Endothelial cell of umbilical vein (primary cell): ENCODE data around the gene ATP10A. TPM values are rescaled to one million over a fixed set of nuclear protein-coding genes. Genes with fewer than 3 reads are reported as not detected.

Source experiments
- BruUV-seq: library from RNA; stranded (reverse); fragments of 400-500 nt; replicated peaks from 2 replicates; lab custom pipeline; 2021; lab: Mats Ljungman, UMichigan
- CTCF ChIA-PET: fragments of 300-600, 350-600 bp; sonication (Branson Sonifier 250); formaldehyde crosslinking; loops from one replicate; lab custom pipeline; 2021; ENCODE audit warnings: antibody characterized with exemption, inconsistent platforms; lab: Charles Lee
- POLR2A ChIA-PET: fragments of 300-600, 350-600 bp; sonication (Branson Sonifier 250); formaldehyde crosslinking; loops from one replicate; lab custom pipeline; 2021; ENCODE audit warnings: antibody characterized with exemption, inconsistent platforms; lab: Charles Lee
- DNase-seq: peaks from one replicate; pipeline ENCODE4 v3.0.0-alpha.2; 2011; ENCODE audit warnings: low read depth, low spot score
- FAIRE-seq: peaks from 2 replicates; lab custom pipeline; 2011; peaks lifted over from hg19 to GRCh38; lab: Jason Lieb, UNC
- H2AFZ ChIP-seq: 2 replicates; pipeline ENCODE4 v1.6.0; 2012; ENCODE audit warnings: low read depth, low read length, control low read depth, inconsistent platforms
- H3K27ac ChIP-seq: 2 replicates; pipeline ENCODE4 v1.5.1; 2011; ENCODE audit warnings: low read depth, mild to moderate bottlenecking, control low read depth, low read length, moderate library complexity; ENCODE audit not compliant: insufficient read depth
- H3K27me3 ChIP-seq, 2 experiments: 2 replicates each; pipeline versions ENCODE4 v1.6.0 to v1.6.1; 2011; ENCODE audit warnings: low read length in 2 of 2, mixed read lengths in 1 of 2; ENCODE audit not compliant: control insufficient read depth in 2 of 2, insufficient read depth in 2 of 2
- H3K36me3 ChIP-seq, 2 experiments: 2 replicates in 1 of 2; 3 replicates in 1 of 2; pipeline ENCODE4 v1.5.1; 2011; ENCODE audit warnings: low read length in 2 of 2, mild to moderate bottlenecking in 1 of 2, moderate library complexity in 1 of 2; ENCODE audit not compliant: control insufficient read depth in 2 of 2, insufficient read depth in 2 of 2; ENCODE audit errors: extremely low read depth in 1 of 2
- H3K4me1 ChIP-seq: 3 replicates; pipeline ENCODE4 v1.5.1; 2011; ENCODE audit warnings: mild to moderate bottlenecking, low read length; ENCODE audit not compliant: control insufficient read depth, insufficient read depth; ENCODE audit errors: extremely low read depth
- H3K4me2 ChIP-seq: 2 replicates; pipeline ENCODE4 v1.6.1; 2011; ENCODE audit warnings: low read length, control low read depth, mixed read lengths; ENCODE audit not compliant: insufficient read depth
- H3K4me3 ChIP-seq, 3 experiments: fragments of 200-600 bp in 1 of 3; sonication (generic), shearing (Covaris generic) in 1 of 3; replicated peaks in 1 of 3; 2 replicates each; pipeline ENCODE4 v1.5.1; 2011 to 2016; ENCODE audit warnings: control low read depth in 3 of 3, low read length in 3 of 3, mild to moderate bottlenecking in 2 of 3, inconsistent platforms in 1 of 3, low read depth in 1 of 3, moderate library complexity in 1 of 3; ENCODE audit not compliant: insufficient read depth in 1 of 3
- H3K79me2 ChIP-seq: 2 replicates; pipeline ENCODE4 v1.6.0; 2012; ENCODE audit warnings: low read length, inconsistent platforms; ENCODE audit not compliant: control insufficient read depth, insufficient read depth
- H3K9ac ChIP-seq: replicated peaks from 2 replicates; pipeline ENCODE3; 2011; ENCODE audit warnings: low read length, control low read depth; ENCODE audit not compliant: insufficient read depth; ENCODE audit errors: extremely low read depth
- H3K9me1 ChIP-seq: replicated peaks from 3 replicates; pipeline ENCODE4 v1.6.0; 2011; ENCODE audit warnings: mild to moderate bottlenecking, low read length; ENCODE audit not compliant: control insufficient read depth, insufficient read depth; ENCODE audit errors: extremely low read depth
- H3K9me3 ChIP-seq: replicated peaks from 2 replicates; pipeline ENCODE4 v1.5.1; 2012; ENCODE audit warnings: low read length, inconsistent platforms; ENCODE audit not compliant: control insufficient read depth, insufficient read depth
- H4K20me1 ChIP-seq: replicated peaks from 2 replicates; pipeline ENCODE3; 2011; ENCODE audit warnings: mild to moderate bottlenecking, low read length; ENCODE audit not compliant: control insufficient read depth, insufficient read depth; ENCODE audit errors: extremely low read depth
- CTCF ChIP-seq, 2 donors: IDR thresholded peaks; 1 replicate in 1 of 2; 2 replicates in 1 of 2; pipeline ENCODE4 v1.5.1; 2011; ENCODE audit warnings: low read length in 2 of 2, mild to moderate bottlenecking in 2 of 2, moderate library complexity in 2 of 2, control low read depth in 1 of 2, inconsistent platforms in 1 of 2, low read depth in 1 of 2; ENCODE audit not compliant: insufficient read depth in 1 of 2; ENCODE audit errors: extremely low read depth in 1 of 2
- EZH2 ChIP-seq: IDR thresholded peaks from 2 replicates; pipeline ENCODE4 v1.6.1; 2012; ENCODE audit warnings: borderline replicate concordance, low read depth, mild to moderate bottlenecking, moderate library complexity, low read length, inconsistent platforms; ENCODE audit not compliant: severe bottlenecking
- FOS ChIP-seq: IDR thresholded peaks from 2 replicates; pipeline ENCODE4 v1.6.1; 2011; ENCODE audit warnings: mild to moderate bottlenecking, low read length, moderate library complexity, borderline replicate concordance; ENCODE audit not compliant: insufficient read depth
- GATA2 ChIP-seq: IDR thresholded peaks from 2 replicates; pipeline ENCODE4 v1.7.0; 2011; ENCODE audit warnings: low read depth, mild to moderate bottlenecking, moderate library complexity, mixed read lengths, low read length; ENCODE audit not compliant: insufficient read length, insufficient read depth
- JUN ChIP-seq: IDR thresholded peaks from 2 replicates; pipeline ENCODE4 v1.6.1; 2011; ENCODE audit warnings: borderline replicate concordance, low read depth; ENCODE audit not compliant: insufficient read length, insufficient read depth
- MYC ChIP-seq: IDR thresholded peaks from one replicate; pipeline ENCODE4 v1.6.1; 2011; ENCODE audit warnings: mild to moderate bottlenecking, low read depth, low read length
- POLR2A ChIP-seq: IDR thresholded peaks from 2 replicates; pipeline ENCODE4 v1.6.1; 2012; ENCODE audit warnings: low read depth, mild to moderate bottlenecking, control low read depth, low read length
- POLR2AphosphoS5 ChIP-seq: IDR thresholded peaks from 2 replicates; pipeline ENCODE4 v1.6.1; 2012; ENCODE audit warnings: low read depth, mild to moderate bottlenecking, control low read depth, low read length, moderate library complexity; ENCODE audit not compliant: insufficient read depth
- dilution Hi-C: fragments of 300-500 bp; cut with MboI; formaldehyde crosslinking; loops from one replicate; pipeline ENCODE4 v1.15.0; 2019; ENCODE audit warnings: low sequenced_read_pairs; ENCODE audit not compliant: extremely low pct_ligation_motif_present
- intact Hi-C: fragments of 100-400 bp; cut with micrococcal nuclease; formaldehyde crosslinking; loops from one replicate; pipeline ENCODE4 v1.10.0; 2022
- polyA plus RNA-seq, 4 experiments: library from polyadenylated mRNA; depleted of rRNA in 3 of 4; stranded (reverse) in 3 of 4; unstranded in 1 of 4; fragments of >200 nt; gene quantifications; 2 replicates each; pipeline versions ENCODE4 v1.2.1 to v1.2.3, GENCODE V29; 2011 to 2012; ENCODE audit warnings: missing spikeins in 1 of 4
- total RNA-seq: library from RNA; stranded (reverse); gene quantifications from 2 replicates; pipeline ENCODE4 v1.2.3, GENCODE V29; 2021
- TF ChIP-seq, protein P1 (sequence below): IDR thresholded peaks from 2 replicates; pipeline ENCODE4 v1.6.1; 2011; ENCODE audit not compliant: insufficient read depth, insufficient read length

ATP10A gene
- total and polyA plus RNA-seq, 2 donors (not counting 3 experiments of a cell fraction or from before 2014, with no cell fraction given), result not detected

GRCh38 chr15:25705433-25706115, 157.6 kb downstream of the ATP10A start:
- intact Hi-C loops, result no loop called here
- Histone ChIP-seq H3K4me3 (no peak overlapping the region), H4K20me1 (no peaks in the 10 kb centered on the region), H3K9ac (no peak overlapping the region), H3K36me3 (no peaks in the 10 kb centered on the region), H3K4me1 (no peaks in the 10 kb centered on the region), H3K9me3 (peaks cover 10% of the 10 kb centered on the region), H3K4me2 (no peak overlapping the region), H3K9me1 (no peaks in the 10 kb centered on the region), H3K27ac (no peak overlapping the region), H3K27me3 (no peaks in the 10 kb centered on the region), H2AFZ (no peak overlapping the region), H3K79me2 (no peaks in the 10 kb centered on the region)
- BruUV-seq, result no TSS peak
- DNase-seq, result no peak
- TF ChIP-seq POLR2A (no peak), POLR2AphosphoS5 (no peak), FOS (no peak), CTCF (IDR thresholded peaks at IDR 0.05; ENCODE audit: extremely low read depth in 1 of 2, insufficient read depth in 1 of 2, low read depth in 1 of 2, low read length in 2 of 2) (no peak), GATA2 (no peak), MYC (no peak), EZH2 (no peak), JUN (no peak)
- TF ChIP-seq, protein P1, sequence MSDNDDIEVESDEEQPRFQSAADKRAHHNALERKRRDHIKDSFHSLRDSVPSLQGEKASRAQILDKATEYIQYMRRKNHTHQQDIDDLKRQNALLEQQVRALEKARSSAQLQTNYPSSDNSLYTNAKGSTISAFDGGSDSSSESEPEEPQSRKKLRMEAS, result no peak
- ChIA-PET POLR2A (no interaction called here), CTCF (interaction anchor here (0.7 kb wide), 1 partner anchor 11 kb away, joined by 3 read pairs; no protein-coding TSS in a partner anchor)
- FAIRE-seq, result no peak
- dilution Hi-C loops, result no loop called here
